GM20000 (cell line): ENCODE results near the gene NAA15.

ENCODE experiments used
- DNase-seq: peaks from one replicate; pipeline ENCODE4 v3.0.0; 2012; ENCODE audit warnings: low spot score
- TF ChIP-seq, protein P1 (sequence below): IDR thresholded peaks from 2 replicates; pipeline ENCODE4 v1.5.1; 2012; ENCODE audit warnings: mild to moderate bottlenecking, control low read depth; ENCODE audit errors: extremely low read depth, missing control alignments

The NAA15 gene

DNA sequence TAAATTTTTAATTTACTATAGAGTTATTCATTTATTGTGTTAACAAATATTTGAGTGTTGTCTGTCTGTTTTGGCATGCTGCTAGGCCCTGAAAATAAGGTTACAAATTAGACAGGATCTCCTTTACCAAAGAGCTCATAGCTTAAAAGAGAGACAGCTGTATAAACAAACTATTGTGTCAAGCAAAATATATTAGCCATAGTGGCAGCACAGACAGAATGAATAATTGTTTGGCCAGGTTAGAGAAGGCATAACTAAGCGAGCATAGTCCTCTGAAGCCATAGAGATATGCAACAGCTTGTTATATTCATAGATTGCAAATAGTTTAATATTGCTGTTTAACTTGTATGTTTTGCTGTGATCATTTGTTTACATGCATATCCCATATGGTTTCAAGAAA, 67.7 kb downstream of the NAA15 start:
- no peak for DNase-seq
- TF ChIP-seq, protein P1, sequence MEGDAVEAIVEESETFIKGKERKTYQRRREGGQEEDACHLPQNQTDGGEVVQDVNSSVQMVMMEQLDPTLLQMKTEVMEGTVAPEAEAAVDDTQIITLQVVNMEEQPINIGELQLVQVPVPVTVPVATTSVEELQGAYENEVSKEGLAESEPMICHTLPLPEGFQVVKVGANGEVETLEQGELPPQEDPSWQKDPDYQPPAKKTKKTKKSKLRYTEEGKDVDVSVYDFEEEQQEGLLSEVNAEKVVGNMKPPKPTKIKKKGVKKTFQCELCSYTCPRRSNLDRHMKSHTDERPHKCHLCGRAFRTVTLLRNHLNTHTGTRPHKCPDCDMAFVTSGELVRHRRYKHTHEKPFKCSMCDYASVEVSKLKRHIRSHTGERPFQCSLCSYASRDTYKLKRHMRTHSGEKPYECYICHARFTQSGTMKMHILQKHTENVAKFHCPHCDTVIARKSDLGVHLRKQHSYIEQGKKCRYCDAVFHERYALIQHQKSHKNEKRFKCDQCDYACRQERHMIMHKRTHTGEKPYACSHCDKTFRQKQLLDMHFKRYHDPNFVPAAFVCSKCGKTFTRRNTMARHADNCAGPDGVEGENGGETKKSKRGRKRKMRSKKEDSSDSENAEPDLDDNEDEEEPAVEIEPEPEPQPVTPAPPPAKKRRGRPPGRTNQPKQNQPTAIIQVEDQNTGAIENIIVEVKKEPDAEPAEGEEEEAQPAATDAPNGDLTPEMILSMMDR, result no peak

DNA sequence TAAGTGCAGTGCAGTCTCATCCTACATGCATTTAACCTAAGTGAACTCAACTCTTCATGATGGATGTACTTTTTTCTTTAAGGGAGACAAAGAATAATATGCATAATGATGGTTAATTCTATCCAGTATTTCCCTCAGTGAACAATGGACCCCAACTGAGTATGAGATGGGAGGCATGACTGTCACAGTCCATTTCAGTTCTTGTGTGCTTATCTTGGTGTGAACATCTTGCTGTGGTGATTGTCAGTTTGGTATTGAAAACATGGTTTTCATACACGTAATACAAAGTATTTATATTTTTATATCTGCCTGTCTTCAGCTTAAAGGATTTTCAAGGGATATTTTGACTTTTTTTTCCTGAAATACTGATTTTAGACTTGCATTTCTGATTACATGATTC, 72.9 kb downstream of the NAA15 start:
- TF ChIP-seq, protein P1, result no peak
- no peak for DNase-seq

DNA sequence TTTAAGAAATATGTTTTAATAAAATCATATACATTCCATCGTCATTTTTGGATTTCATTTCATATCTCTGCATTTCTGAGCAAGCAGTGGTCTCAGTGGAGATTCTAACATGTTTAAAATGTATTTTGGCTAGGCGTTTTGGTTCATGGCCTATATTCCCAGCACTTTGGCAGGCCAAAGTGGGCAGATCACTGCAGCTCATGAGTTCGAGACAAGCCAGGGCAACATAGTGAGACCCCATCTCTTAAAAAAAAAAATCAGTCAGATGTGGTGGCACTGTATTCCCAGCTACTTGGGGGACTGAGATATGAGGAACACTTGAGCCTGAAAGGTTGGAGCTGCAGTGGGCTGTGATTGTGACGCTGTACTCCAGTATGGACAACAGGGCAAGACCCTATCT, 85.1 kb downstream of the NAA15 start:
- TF ChIP-seq, protein P1, result no peak
- no peak for DNase-seq

DNA sequence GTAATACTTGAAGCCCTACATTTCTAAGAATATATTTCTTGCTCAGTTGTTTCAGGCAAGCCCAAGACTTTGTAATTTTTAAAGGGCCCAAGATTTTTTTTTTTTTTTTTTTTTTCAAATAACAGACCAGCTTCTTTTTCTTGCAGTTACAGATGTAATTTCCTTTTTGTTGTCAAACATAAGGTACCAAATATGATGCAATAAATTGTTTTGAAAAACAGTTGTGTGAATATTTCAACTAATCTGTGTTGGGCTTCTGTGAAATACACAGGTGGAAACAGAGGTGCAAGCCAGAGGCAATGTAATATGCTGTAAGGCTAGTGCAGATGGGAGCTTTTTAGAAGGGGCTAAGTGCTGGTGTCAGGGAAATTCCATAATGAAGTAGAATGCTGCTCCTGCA, 87.8 kb downstream of the NAA15 start:
- no peak for DNase-seq
- TF ChIP-seq, protein P1, result no peak

DNA sequence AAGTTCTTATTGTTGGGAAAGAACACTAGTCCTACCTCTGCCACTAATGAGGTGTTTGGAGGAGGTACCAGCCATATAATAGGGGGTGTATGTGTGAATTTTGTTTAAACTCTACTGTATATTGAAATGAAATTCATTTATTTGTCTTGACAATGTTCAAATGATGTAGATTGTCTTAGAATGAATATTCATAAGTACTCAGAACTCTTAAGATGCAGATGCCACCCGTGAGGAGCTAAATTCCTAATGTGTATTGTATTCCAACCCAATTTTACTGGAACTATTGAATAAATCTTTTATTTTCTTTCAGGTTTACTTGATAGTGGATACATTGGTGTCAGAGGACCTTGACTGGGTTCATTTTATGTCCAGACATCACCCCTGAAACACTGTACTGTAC, 88.7 kb downstream of the NAA15 start:
- DNase-seq, result no peak
- TF ChIP-seq, protein P1, result no peak

DNA sequence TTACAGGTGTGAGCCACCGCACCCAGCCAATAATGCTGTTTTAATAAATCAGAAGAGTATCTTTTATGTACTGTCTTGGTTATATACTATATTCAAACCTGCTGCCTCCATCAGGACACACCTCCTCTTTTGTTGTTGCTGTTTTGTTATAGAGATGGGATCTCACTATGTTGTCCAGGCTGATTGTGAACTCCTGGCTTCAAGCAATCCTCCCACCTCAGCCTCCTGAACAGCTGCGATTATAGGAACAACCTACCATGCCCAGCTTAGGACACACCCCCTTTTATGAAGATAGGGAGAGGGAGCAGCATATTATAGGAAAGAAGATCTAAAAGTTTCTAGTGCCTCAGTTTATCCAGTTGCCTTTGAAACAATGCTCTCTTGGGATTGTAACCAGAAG, 90.4 kb downstream of the NAA15 start:
- TF ChIP-seq, protein P1, result no peak
- DNase-seq, result no peak

DNA sequence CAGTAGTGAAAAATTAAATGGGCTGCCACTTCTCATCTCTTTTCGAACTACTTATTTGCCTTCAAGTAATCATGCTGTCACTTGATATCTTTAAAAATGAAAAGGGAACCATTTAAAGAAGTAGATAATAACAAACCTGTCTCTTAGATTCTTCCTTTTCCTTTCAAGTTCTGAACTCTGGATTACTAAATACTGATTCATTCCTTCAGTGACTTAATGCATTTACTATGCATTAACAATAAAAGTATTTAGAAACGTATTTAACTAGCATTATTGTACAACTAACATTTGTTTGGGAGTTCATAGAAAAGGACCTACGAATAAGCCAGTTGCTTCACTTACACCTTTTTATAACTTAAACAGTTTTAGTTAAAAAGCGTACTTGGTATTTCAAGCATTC, 91.5 kb downstream of the NAA15 start:
- TF ChIP-seq, protein P1, result no peak
- no peak for DNase-seq

DNA sequence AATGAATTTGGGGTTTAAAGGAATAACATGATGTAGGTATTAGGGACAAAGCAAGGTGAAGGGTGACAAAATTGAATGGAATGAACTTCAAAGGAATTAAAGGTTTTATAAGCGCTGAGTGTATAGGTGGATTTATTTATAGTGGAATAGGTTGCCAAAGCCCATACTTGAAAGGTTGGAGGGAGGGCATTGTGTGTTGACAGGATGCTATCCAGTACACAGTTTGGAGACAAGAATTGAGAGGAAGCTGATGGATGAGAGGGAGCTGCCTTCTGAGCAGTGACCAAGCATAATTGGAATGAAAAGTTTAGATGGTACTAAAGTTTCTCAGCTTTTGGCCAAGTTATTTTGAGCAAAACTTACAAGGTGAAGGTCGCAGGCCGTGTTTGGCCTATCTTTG, 100.1 kb downstream of the NAA15 start:
- TF ChIP-seq, protein P1, result no peak
- no peak for DNase-seq
